ENCODE results near the gene PYGL. TPM values are rescaled to one million over a fixed set of nuclear protein-coding genes. Genes with fewer than 3 reads are reported as not detected.
"Not testable (repeated sequence)": the region's sequence is repeated elsewhere in the genome, so short reads cannot be mapped to it uniquely, and the experiment has no call there.

Gene PYGL
- total RNA-seq, 2 donors from 2014 or later: 11.5 to 11.9 TPM

DNA sequence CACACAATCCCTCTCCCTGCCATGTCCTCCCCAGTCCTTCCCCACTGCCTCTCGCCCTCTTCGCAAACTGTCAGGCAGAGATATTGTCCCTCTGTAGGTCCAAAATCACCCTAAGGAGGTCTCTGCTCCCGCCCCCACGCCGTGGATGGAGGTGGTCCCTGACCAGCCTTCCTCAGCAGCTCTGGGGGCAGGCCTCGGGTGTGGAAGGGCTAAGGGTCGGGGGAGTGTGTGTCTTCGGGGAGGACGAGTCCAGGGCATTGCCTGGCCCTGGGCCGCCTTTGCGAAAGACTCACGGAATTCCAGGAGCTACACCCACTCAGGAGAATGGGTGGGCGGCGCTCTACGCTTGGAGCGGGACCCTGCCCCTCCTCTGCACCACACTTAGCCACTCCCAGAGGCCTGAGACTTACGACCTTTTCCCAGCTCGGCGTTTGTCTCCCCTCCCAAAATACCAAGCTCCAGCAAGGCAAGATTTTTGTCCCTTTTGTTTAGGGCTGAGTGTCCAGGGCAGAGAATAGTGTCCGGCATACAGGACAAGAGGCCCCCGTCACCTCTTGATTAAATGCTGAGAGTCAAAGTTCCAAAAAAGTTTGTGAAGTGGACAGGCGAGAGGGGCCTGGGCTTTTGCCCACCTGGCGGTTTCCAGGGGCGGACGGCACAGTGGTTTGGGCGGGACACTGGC is 881 bp downstream of the PYGL start:
- Histone ChIP-seq H3K9me3 (no peaks in the 10 kb centered on the region), H3K4me1 (peaks cover 16% of the 10 kb centered on the region), H3K4me3 (peak overlapping the region; percentile 69 to 88), H3K36me3 (replicated peaks in 1 of 2; ENCODE audit: insufficient read depth in 1 of 2, low read depth in 2 of 2) (no peaks in the 10 kb centered on the region), H3K27me3 (no peaks in the 10 kb centered on the region), H3K27ac (peak overlapping the region in 3 of 4 donors; percentile 31 to 84 (median 55))
- peak; percentile 37 for ATAC-seq
- WGBS, 2 donors: 18 to 21% methylated on average over 22 to 26 of the region's 26 CpGs
- TF ChIP-seq POLR2A (IDR thresholded peaks at IDR 0.05): no peak
- TF ChIP-seq, protein P1, sequence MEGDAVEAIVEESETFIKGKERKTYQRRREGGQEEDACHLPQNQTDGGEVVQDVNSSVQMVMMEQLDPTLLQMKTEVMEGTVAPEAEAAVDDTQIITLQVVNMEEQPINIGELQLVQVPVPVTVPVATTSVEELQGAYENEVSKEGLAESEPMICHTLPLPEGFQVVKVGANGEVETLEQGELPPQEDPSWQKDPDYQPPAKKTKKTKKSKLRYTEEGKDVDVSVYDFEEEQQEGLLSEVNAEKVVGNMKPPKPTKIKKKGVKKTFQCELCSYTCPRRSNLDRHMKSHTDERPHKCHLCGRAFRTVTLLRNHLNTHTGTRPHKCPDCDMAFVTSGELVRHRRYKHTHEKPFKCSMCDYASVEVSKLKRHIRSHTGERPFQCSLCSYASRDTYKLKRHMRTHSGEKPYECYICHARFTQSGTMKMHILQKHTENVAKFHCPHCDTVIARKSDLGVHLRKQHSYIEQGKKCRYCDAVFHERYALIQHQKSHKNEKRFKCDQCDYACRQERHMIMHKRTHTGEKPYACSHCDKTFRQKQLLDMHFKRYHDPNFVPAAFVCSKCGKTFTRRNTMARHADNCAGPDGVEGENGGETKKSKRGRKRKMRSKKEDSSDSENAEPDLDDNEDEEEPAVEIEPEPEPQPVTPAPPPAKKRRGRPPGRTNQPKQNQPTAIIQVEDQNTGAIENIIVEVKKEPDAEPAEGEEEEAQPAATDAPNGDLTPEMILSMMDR (IDR thresholded peaks at IDR 0.05): no peak
- intact Hi-C loops (cut with DNase I): no loop called here
- peak; percentile 23 to 50 (median 33) for DNase-seq

DNA sequence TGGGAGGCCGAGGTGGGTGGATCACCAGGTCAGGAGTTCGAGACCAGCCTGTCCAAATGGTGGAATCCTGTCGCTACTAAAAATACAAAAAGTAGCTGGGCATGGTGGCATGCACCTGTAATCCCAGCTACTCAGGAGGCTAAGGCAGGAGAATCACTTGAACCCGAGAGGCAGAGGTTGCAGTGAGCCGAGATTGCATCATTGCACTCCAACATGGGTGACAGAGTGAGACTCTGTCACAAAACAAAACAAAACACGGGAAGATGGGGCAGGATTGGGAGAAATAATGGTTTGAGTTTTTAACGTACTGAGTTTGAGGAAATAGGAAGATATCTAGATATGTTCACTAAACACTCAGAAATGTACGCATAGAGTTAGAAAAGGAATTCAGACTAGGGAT is 2.6 kb downstream of the PYGL start:
- H3K27me3 ChIP-seq; DNase-seq; H3K27ac ChIP-seq; H3K9me3 ChIP-seq; intact Hi-C loops (cut with DNase I); ATAC-seq; H3K36me3 ChIP-seq (replicated peaks in 1 of 2; ENCODE audit: insufficient read depth in 1 of 2, low read depth in 2 of 2); H3K4me3 ChIP-seq: not testable (repeated sequence)
- H3K4me1 ChIP-seq: peaks cover 16% of the 10 kb centered on the region
- WGBS, 2 donors: 83 to 96% methylated on average over 8 of the region's 8 CpGs

GRCh38 chr14:50941151-50941550 is 3.1 kb downstream of the PYGL start:
- ATAC-seq: no peak
- TF ChIP-seq, protein P1 (IDR thresholded peaks at IDR 0.05): no peak
- TF ChIP-seq POLR2A (IDR thresholded peaks at IDR 0.05): no peak
- DNase-seq: no peak
- Histone ChIP-seq H3K9me3 (no peaks in the 10 kb centered on the region), H3K4me1 (peaks cover 16% of the 10 kb centered on the region), H3K27ac (no peak overlapping the region), H3K4me3 (no peak overlapping the region), H3K27me3 (no peaks in the 10 kb centered on the region), H3K36me3 (replicated peaks in 1 of 2; ENCODE audit: insufficient read depth in 1 of 2, low read depth in 2 of 2) (no peaks in the 10 kb centered on the region)
- intact Hi-C loops (cut with DNase I): no loop called here
- 78 to 81% methylated on average over 6 of the region's 6 CpGs for WGBS, 2 donors

- H3K27ac ChIP-seq: no peak overlapping the region
- intact Hi-C loops (cut with DNase I): no loop called here
- no peaks in the 10 kb centered on the region for H3K9me3 ChIP-seq
- no peak overlapping the region for H3K4me3 ChIP-seq
- no peak for ATAC-seq
- DNase-seq: no peak
- H3K36me3 ChIP-seq (replicated peaks in 1 of 2; ENCODE audit: insufficient read depth in 1 of 2, low read depth in 2 of 2): peaks cover 0 to 1% of the 10 kb centered on the region in 2 donors
- H3K27me3 ChIP-seq: no peaks in the 10 kb centered on the region
- H3K4me1 ChIP-seq: no peaks in the 10 kb centered on the region
- WGBS, 2 donors: 67 to 73% methylated on average over 4 of the region's 4 CpGs
- TF ChIP-seq, protein P1 (IDR thresholded peaks at IDR 0.05): no peak
- no peak for TF ChIP-seq POLR2A (IDR thresholded peaks at IDR 0.05)
These were observed 6.5 kb downstream of the PYGL start for GRCh38 chr14:50937800-50938199.

DNA sequence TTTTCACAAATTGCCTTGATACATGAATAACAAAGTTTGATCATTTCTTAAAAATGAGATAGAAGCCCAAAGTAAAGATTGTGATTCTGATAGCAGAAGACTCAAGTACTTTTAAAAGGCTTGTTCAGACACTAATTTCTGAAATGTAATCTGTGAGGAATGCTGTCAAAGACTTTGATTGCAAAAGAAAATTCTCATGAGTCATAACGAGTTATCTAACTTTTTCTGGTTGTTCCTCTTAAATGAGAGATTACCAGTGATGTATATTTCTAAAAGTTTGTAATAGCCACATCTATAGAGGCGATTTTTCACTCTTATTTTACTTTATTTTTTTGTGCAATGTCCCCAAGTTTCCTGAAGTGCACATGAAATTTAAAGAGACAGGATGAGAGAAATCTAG is 7.0 kb downstream of the PYGL start:
- Histone ChIP-seq H3K9me3 (no peaks in the 10 kb centered on the region), H3K27ac (no peak overlapping the region), H3K27me3 (no peaks in the 10 kb centered on the region), H3K4me1 (no peaks in the 10 kb centered on the region), H3K36me3 (replicated peaks in 1 of 2; ENCODE audit: insufficient read depth in 1 of 2, low read depth in 2 of 2) (peaks cover 0 to 1% of the 10 kb centered on the region in 2 donors), H3K4me3 (no peak overlapping the region)
- no peak for DNase-seq
- TF ChIP-seq, protein P1 (IDR thresholded peaks at IDR 0.05): no peak
- WGBS, 2 donors: 40 to 46% methylated on average over 2 of the region's 2 CpGs
- intact Hi-C loops (cut with DNase I): no loop called here
- no peak for ATAC-seq
